GM19463 (cell line): ENCODE results near the gene IGF2BP2.
"Not testable (repeated sequence)": the region's sequence is repeated elsewhere in the genome, so short reads cannot be mapped to it uniquely, and the experiment has no call there.

Source experiments
- ATAC-seq: cut with Tn5 transposase; IDR thresholded peaks from one replicate; pipeline ENCODE4 v1.9.1; 2021; ENCODE audit warnings: mild to moderate bottlenecking, moderate library complexity; ENCODE audit not compliant: unreplicated experiment

The IGF2BP2 gene

DNA sequence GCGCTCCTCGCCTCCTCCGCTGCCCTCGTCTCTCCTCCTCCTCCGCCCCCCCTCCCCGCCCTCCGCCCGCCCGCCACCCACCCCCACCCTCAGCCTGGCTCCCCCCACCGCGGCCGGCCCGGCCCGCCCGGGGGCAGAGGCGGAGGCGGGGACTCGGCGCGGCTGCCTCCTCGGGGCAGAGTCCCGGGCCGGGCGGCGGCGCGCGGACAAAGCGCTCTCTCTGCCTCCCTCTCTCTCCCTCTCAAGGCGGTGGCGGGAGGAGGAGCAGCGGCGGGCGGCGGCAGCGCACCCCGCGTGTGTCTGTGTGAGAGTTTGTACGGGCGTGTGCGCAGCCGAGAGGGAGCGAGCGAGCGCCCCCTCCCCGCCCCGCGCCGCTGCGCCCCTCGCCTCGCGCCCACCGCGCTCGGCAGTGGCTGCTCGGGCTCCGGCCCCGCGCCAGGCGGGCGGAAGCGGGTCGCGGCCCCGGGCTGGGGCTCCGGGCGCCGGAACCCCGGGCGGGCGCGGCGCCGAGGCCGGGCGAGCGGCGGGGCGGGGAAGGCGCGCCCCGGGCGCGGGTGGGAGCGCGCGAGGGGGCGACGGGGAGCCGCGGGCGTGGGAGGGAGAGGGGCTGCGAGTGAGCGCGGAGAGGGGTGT lies at the start of gene IGF2BP2:
Gene IGF2BP2, minus strand, starts transcription at position 37 of the 633 bp plus-strand sequence. CDS start 82 bp downstream, outside the sequence.
- no peak for ATAC-seq

DNA sequence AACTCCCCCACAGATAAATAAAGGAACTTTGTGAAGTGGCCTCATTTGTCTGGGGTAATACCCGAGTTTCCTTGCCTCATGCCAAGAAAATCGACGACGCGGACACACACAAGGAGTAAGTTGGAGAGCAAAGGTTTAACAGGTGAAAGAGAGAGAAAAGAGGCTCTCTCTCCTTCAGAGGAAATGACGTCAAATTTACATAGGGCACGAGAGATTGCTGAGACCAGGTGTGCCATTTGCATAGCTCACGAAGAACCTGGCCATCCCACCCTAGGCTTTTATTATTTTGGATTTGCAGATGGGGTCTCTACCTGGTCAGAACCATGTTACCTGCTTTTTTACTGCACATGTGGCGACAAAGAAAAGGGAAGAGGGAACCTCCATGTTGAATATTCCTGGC lies 49.3 kb upstream of the IGF2BP2 start:
- no peak for ATAC-seq

DNA sequence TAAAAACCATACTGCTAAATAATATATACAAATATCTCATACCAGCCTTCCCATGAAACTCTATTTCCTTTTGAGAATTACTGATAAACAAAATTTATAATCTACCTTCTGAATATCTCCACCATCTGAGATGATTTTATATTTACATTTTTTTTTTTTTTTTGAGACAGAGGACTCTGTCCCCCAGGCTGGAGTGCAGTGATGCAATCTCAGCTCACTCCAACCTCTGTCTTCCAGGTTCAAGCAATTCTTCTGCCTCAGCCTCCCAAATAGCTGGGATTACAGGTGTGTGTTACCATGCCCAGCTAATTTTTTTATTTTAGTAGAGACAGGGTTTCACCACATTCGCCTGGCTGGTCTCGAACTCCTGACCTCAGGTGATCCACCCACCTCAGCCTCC lies 42.8 kb upstream of the IGF2BP2 start:
- ATAC-seq = no peak

DNA sequence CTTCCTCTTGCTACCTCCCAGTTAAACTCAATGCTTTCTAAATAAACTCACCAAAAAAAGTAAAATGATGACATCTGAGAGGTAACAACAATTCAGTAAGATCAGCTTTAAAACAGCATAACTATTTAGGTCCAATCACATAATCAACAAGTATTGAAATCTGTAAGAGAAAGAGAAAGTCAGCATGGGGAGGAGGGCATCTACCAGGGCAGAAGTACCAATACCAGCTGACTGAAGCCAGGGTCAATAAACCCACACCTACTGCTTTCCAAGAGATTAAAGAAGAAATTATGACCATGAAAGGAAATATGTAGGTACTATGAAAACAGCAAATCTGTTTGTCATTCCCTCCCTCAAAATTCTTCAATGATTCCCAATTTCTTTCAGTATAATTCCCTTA lies 42.2 kb upstream of the IGF2BP2 start:
- no peak for ATAC-seq

DNA sequence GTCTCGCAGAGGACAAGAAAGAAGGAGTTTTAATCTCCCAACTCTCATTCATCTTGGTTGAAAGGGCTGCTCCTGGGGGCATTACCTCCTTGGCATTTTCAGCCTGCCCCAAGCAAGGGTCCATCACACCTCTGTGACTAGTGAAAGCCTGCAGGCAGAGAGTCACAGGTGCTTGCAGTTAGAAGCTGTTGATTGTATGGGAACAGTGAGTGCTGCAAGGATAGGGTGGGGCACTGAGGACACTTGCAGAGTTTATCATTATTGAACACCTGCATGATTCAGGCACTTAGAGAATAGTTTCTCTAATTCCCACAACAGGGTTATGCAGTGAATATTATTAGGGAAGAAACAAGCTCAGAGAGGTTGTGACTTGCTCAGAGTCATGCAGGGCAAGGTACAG lies 41.7 kb upstream of the IGF2BP2 start:
- no peak for ATAC-seq

DNA sequence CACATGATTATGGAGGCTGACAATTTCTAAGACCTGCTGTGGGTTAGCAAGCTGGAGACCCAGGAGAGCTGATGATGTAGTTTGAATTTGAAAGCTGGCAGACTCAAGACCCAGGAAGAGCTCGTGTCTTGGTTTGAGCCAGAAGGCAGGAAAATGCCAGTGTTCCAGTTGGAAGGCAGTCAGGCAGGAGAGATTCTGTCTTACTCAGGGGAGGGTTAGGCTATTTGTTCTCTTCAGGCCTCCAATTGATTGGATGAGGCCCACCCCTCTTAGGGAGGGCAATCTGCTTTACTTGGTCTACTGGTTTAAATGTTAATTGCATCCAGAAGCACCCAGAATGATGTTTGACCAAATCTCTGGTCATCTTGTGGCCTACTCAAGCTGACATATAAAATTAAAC lies 40.4 kb upstream of the IGF2BP2 start:
- no peak for ATAC-seq

DNA sequence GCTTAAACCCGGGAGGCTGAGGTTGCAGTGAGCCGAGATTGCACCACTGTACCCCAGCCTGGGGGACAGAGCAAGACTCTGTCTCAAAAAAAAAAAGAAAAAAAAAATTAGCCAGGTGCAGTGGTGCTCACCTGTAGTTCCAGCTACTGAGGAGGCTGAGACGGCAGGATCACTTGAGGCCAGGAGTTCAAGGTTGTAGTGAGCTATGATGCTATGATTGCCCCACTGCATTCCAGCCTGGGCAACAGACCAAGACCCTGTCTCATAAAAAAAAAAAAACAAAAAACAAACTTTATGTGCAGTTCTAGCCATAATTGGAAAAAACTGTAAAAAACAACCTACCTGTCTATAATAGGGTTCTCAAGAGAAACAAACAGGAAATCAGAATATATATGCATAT lies 39.9 kb upstream of the IGF2BP2 start:
- ATAC-seq = no peak

DNA sequence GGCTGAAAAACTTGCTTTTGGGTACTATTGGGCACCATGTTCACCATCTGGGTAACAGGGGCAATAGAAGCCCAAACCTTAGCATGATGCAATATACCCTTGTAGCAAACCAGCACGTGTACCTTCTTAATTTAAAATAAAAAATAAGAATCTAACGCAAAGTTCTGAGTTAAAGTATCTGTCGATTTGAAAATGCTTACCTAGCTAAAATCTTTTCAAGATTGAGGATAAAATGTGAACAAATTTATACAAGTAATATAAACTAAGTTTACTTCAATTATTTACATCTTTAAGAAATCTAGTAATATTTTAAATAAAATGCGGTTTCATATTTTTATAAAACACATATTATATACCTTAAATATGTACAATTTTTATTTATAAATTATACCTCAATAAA lies 38.1 kb upstream of the IGF2BP2 start:
- ATAC-seq = no peak

DNA sequence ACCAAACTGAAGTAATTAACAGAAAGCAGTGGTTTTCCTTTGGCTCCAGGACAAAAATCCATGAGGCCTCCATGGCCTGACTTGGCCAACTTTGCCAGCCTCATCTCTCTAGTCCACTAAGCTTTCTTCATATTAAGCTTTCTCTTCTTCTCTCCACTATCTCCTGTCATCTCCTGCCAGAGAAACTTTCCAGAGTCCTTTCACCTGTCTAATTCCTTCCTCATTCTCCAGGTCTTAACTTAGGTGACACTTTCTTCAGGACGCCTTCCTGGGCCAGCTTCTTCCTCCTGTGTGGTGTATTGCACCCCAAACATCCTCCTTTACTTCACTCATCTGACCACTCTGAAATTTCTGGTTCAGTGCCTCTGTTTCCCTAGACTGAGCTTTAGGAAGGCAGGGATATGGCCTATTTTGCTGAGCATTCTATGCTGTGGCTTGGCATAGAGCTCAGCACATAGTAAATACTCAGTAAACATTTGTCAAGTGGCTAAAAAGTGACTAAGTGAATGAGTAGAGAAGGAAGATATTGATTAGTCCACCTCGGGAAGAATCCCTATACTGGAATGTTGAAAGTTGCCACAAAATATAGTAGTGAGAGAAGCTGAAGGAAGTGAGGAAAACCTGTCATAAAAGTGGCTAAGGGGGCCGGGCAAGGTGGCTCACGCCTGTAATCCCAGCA lies 34.6 kb upstream of the IGF2BP2 start:
- ATAC-seq = no peak

DNA sequence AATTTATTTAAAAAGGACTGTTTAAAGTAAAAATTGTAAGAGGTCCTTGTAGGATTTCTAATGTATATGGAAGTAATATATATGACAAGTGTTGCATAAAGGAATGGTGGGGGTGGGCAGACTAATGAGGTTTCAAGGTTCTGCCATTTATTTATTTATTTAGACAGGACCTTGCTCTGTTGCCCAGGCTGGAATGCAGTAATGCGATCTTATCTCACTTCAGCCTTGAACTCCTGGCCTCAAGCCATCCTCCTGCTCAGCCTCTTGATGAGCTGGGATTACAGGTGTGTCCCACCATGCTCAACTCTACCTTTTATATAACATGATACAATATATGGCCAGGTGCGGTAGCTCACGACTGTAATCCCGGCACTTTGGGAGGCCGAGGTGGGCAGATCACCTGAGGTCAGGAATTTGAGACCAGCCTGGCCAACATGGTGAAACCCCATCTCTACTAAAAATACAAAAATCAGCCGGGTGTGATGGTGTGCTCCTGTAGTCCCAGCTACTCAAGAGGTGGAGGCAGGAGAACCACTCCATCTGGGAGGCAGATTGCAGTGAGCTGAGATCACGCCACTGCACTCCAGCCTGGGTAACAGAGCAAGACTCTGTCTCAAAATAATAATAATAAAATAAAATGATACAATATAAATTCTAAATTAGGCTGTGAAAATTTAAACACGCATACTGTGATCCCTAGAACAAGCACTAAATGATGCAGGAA lies 33.8 kb upstream of the IGF2BP2 start:
- no peak for ATAC-seq

DNA sequence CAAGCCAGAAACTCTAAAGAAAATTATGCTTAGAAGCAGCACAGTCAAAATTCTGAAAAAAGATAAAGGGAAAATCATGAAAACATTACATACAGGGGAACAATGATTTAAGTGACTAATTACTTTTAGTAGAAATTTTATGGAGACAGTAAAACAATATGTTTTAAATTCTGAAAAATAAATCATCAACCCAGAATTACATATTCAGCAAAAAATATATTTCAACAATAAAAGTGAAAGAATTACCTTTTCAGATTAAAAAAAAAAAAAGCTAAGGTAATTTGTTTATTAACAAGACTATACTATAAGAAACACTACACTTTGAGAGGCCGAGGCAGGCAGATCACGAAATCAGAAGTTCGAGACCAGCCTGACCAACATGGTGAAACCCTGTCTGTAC lies 32.4 kb upstream of the IGF2BP2 start:
- ATAC-seq = no peak

DNA sequence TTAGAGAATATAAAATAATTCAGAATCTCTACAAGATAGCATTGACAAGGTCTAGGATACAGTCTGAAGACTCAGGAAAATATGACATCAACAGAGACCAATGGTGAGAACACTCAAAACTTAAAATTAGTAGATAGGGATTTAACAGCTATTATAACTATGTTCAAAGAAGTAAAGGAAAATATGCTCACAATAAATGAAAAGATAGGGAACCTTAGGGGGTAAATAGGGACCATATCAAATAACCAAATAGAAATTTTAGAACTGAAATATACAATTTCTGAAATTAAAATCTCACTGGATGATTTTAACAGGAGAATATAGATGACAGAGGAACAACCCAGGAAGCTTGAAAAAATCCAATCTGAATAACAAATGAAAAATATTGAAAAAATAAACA lies 31.8 kb upstream of the IGF2BP2 start:
- ATAC-seq = no peak

DNA sequence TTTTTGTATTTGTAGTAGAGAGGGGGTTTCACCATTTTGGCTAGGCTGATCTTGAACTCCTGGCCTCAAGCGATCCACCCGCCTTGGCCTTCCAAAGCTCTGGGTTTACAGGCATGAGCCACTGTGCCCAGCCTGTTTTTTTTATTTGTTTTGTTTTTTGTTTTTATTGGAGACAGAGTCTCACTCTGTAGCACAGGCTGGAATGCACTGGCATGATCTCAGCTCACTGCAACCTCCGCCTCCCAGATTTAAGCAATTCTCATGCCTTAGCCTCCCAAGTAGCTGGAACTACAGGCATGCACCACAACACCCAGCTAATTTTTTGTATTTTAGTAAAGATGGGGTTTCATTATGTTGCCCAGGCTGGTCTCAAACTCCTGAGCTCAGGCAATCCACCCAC lies 28.9 kb upstream of the IGF2BP2 start:
- ATAC-seq = not testable (repeated sequence)

DNA sequence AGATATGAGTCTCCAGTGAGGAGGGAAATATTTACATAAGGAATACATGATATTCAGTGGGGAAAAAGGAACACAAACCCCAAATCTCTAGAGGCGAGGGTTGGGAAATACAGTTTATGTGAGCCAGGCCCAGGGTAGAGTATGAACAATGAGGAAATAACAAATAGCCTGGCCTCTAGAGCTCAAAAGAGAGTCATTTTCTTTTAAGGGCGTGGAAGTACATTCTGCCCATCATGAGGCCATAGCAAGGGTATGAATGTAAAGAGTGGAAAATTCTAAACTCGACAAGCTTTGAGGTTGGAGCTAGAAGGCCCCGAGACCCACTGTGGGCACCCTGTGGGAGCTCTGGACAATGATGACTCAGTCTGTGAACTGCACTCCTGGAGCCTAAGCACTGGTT lies 27.8 kb upstream of the IGF2BP2 start:
- no peak for ATAC-seq

DNA sequence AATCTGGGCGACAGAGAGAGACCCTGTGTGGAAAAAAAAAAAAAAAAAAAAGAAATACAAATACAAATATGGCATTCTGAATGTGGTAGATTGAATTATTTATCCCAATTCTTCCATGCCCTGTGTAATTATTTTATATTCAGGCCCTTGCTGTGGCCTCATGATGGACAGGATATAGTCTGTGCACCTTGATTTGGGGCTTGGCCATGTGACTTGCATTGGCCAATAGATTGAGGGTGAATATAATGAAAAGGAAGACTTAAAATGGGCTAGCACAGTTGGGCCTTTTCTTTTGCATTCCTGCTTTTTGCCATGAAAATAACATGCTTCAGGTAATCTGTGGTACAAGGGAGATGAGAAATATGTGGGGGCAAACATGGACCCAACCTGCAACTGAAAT lies 27.1 kb upstream of the IGF2BP2 start:
- no peak for ATAC-seq

DNA sequence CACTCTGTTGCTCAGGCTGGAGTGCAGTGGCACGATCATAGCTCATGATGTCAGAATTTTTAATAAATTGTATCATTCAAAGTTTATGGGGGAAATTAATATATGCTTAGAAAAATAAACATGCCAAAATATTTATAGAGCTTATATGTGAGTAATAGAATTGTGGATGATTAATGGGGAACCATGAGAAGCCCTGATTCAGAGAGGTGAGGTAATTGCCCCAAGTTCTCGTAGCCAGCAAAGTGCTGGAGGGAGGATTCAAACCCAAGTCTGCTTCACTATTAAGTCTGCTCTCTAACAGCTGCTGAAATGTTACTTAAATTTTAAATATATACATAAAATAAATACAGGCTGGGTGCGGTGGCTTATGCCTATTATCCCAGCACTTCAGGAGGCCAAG lies 26.2 kb upstream of the IGF2BP2 start:
- no peak for ATAC-seq

DNA sequence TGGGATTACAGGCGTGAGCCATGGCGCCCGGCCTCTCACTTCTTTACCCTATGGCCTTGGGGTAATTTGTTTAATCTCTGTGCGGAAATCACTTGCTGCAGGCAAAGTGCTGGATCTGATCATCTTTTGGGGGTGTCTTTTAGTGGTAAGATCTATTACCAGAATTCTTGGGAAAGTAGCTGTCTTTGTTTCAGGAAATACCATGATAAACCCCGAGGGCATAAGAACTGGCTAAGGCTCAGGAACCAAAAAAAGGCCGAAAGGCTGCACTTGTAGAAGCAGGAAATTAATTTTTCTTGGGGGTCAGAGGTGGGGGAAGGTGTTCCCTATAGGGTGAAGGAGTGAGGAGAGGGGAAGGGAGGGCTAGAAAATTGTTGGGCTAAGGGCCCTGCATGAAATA lies 22.7 kb upstream of the IGF2BP2 start:
- no peak for ATAC-seq

DNA sequence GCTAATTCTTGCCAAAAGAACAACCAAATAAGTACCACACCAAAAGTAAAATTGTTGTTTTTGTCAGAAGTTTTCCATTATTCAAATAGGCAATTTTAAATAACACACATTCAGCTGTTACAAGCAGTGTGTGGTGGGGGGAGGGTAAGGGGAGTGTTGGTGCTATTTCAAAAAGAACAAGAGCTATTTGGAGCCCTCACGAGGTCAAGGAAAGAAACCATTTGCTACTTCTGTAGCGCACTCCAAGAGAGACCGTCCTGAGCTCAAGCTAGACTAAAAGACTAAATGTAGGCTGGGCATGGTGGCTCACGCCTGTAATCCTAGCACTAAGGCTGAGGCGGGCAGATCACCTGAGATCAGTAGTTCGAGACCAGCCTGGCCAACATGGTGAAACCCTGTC lies 21.2 kb upstream of the IGF2BP2 start:
- ATAC-seq = no peak

DNA sequence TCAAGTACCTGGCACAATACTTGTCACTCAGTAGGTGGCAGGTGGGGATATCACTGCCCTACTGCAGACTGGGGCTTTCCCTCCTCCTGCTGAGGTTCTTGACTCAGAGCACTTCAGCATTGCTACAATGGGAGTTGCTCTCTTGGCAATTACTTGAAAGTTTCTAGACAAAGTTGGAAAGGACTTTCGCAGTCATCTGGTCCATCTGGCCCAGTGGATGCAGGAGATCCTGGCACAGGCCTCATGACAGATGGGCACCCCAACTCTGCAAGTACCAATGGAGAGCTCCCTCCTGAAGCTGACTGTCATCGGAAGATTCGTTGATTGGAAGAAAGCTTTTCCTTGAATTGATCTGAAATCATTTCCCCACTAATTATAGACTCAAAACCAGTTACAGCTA lies 19.2 kb upstream of the IGF2BP2 start:
- ATAC-seq = no peak

DNA sequence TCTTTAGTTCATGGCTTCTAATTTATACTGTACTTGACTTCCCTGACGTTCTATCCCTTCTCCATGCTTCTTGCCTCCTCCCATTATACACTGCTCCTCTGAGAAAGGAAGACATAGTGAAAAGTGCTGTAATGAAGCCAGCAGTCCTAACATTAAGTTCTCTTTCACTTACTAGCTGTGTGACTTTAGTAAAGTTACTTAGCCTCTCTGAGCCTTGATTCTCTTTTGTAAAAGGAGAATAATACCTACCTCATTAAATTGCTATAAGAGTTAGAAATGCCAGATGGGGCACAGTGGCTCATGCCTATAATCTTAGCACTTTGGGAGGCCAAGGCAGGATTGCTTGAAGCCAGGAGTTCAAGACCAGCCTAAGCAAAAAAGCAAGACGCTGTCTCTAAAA lies 18.8 kb upstream of the IGF2BP2 start:
- ATAC-seq = no peak

DNA sequence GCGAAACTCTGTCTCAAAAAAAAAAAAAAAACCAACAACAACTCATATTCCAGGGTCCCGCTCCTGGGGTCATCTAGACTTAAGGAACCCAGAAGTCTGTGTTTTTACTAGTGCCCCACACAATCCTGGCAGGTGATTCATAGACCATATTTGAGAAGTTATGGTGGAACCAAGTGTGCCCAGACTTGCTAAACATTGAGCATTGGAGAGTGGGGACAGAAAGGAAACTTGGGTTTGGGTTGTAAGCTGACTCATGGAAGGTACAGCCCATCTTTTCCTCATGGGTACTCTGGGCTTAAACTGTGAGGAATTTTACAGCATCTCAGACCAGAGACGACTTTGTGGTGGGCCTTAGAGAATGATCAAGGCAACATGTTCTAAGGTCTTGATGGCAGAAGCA lies 18.3 kb upstream of the IGF2BP2 start:
- no peak for ATAC-seq

DNA sequence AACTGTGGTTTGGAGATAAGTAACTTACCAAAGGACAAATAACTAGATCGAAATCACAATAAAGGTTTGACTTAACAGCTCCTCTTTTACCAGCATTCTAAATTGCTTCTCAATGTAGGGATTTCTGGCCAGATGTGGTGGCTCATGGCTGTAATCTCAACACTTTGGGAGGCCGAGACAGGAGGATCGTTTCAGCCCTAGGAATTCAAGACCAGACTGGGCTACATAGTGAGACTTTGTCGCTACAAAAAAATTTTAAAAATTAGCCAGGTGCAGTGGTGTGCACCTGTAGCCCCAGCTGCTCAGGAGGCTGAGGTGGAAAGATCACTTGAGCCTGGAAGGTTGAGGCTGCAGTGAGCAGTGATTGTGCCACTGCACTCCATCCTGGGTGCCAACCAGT lies 17.4 kb upstream of the IGF2BP2 start:
- ATAC-seq = no peak
